Activated naive CD4-positive, alpha-beta T cell treated with anti-CD3 and anti-CD28 coated beads, Interleukin-2, amount 10 ng/mL, durations not matched to agents 7 days and 5 days (primary cell): Measurements from ENCODE around the gene FNIP2.
A peak's percentile ranks its signal among the peaks of the same experiment; 100 is the strongest.
"Not testable (repeated sequence)": the region's sequence is repeated elsewhere in the genome, so short reads cannot be mapped to it uniquely, and the experiment has no call there.

Experiments
- CTCF ChIA-PET: fragments of 350-600 bp; sonication (Branson Sonifier 250); formaldehyde crosslinking; loops from one replicate; lab custom pipeline; 2021; ENCODE audit warnings: antibody characterized with exemption; lab: Charles Lee
- DNase-seq: peaks from one replicate; pipeline ENCODE4 v3.0.0-alpha.2; 2020
- H3K27ac Mint-ChIP-seq: one replicate; pipeline ENCODE4 v1.8.0; 2021; ENCODE audit warnings: mild to moderate bottlenecking, moderate library complexity, mixed read lengths
- H3K27me3 Mint-ChIP-seq: one replicate; pipeline ENCODE4 v1.8.0; 2021; ENCODE audit warnings: mild to moderate bottlenecking, mixed read lengths
- H3K36me3 Mint-ChIP-seq: one replicate; pipeline ENCODE4 v1.8.0; 2021; ENCODE audit warnings: mixed read lengths
- H3K4me1 Mint-ChIP-seq: one replicate; pipeline ENCODE4 v1.8.0; 2021; ENCODE audit warnings: mixed read lengths
- H3K4me3 Mint-ChIP-seq: one replicate; pipeline ENCODE4 v1.8.0; 2021; ENCODE audit warnings: mild to moderate bottlenecking, moderate library complexity, mixed read lengths
- H3K9me3 Mint-ChIP-seq: one replicate; pipeline ENCODE4 v1.8.0; 2021; ENCODE audit warnings: mixed read lengths

FNIP2 gene

GRCh38 chr4:158809208-158809607 is 40.4 kb downstream of the FNIP2 start:
- H3K27me3 Mint-ChIP-seq, CTCF ChIA-PET, H3K4me3 Mint-ChIP-seq, H3K36me3 Mint-ChIP-seq, H3K27ac Mint-ChIP-seq, H3K9me3 Mint-ChIP-seq, DNase-seq: not testable (repeated sequence)
- H3K4me1 Mint-ChIP-seq = peaks cover 44% of the 10 kb centered on the region

GRCh38 chr4:158809611-158810486 is 41.0 kb downstream of the FNIP2 start:
- CTCF ChIA-PET = interaction anchor here (1.6 kb wide), 1 partner anchor 12 kb away, joined by 4 read pairs; no protein-coding TSS in a partner anchor
- Mint-ChIP-seq H3K4me1 (peaks cover 44% of the 10 kb centered on the region), H3K36me3 (peaks cover 5% of the 10 kb centered on the region), H3K27me3 (no peaks in the 10 kb centered on the region), H3K9me3 (no peaks in the 10 kb centered on the region), H3K27ac (peak overlapping the region; percentile 42), H3K4me3 (peak overlapping the region; percentile 8)
- DNase-seq = peak; percentile 32

GRCh38 chr4:158810487-158811215 is 41.8 kb downstream of the FNIP2 start:
- Mint-ChIP-seq H3K36me3 (peaks cover 5% of the 10 kb centered on the region), H3K27me3 (no peaks in the 10 kb centered on the region), H3K9me3 (no peaks in the 10 kb centered on the region), H3K4me3 (peak overlapping the region; percentile 8), H3K27ac (peak overlapping the region; percentile 42), H3K4me1 (peaks cover 44% of the 10 kb centered on the region)
- no peak for DNase-seq
- CTCF ChIA-PET = interaction anchor here (1.6 kb wide), 1 partner anchor 13 kb away, joined by 4 read pairs; no protein-coding TSS in a partner anchor

- CTCF ChIA-PET = interaction anchor here (0.6 to 1.6 kb wide), 2 partner anchors 14 to 51 kb away, joined by 3 to 4 read pairs; no protein-coding TSS in a partner anchor
- Mint-ChIP-seq H3K27me3 (no peaks in the 10 kb centered on the region), H3K36me3 (peaks cover 5% of the 10 kb centered on the region), H3K4me1 (peaks cover 44% of the 10 kb centered on the region), H3K9me3 (no peaks in the 10 kb centered on the region), H3K4me3 (no peak overlapping the region), H3K27ac (no peak overlapping the region)
- no peak for DNase-seq
Measured at GRCh38 chr4:158811216-158811540, 42.4 kb downstream of the FNIP2 start.

GRCh38 chr4:158811704-158812103 is 42.9 kb downstream of the FNIP2 start:
- H3K27ac Mint-ChIP-seq = peak overlapping the region; percentile 2
- no peaks in the 10 kb centered on the region for H3K27me3 Mint-ChIP-seq
- H3K9me3 Mint-ChIP-seq = no peaks in the 10 kb centered on the region
- H3K4me3 Mint-ChIP-seq = no peak overlapping the region
- DNase-seq = no peak
- peaks cover 5% of the 10 kb centered on the region for H3K36me3 Mint-ChIP-seq
- peaks cover 44% of the 10 kb centered on the region for H3K4me1 Mint-ChIP-seq
- CTCF ChIA-PET = interaction anchor here (0.6 to 1.6 kb wide), 2 partner anchors 14 to 50 kb away, joined by 3 to 4 read pairs; no protein-coding TSS in a partner anchor

DNA sequence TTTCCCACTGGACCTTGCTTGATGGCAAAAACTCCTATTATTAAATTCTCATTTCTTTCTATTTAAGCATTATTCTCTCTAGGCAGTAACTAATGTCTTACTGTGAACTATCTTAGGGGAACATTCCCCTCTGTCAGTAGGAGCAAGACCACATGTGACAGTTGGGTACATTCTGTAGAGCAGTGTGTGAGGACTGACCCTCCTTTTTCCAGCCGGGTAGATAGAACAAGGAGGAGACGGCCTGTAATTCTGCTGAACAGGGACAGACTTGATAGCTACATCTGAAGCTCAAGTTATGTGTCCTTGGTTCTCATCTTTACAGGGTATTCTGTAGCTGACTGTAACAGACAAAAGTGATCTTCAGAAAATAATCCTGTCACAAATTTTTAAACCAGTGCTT is 43.3 kb downstream of the FNIP2 start:
- Mint-ChIP-seq H3K27me3 (no peaks in the 10 kb centered on the region), H3K9me3 (no peaks in the 10 kb centered on the region), H3K27ac (no peak overlapping the region), H3K4me3 (no peak overlapping the region), H3K36me3 (peaks cover 5% of the 10 kb centered on the region), H3K4me1 (peaks cover 47% of the 10 kb centered on the region)
- CTCF ChIA-PET = interaction anchor here (0.6 kb wide), 1 partner anchor 50 kb away, joined by 3 read pairs; no protein-coding TSS in a partner anchor
- no peak for DNase-seq

DNA sequence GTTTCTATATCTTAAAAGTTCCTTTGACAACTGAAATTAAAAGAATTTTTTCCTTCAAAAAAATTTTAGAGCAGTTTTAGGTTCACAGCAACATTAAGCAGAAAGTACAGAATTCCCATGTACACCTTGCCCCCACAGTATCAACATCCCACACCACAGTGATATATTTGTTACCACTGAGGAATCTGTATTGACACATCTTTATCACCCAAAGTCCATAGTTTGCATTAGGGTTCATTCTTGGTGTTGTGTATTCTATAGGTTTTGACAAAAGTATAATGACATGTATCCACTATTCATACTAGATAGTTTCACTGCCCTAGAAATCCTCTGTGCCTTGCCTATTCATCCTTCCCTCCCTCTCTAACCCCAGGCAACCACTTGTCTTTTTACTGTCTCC is 43.7 kb downstream of the FNIP2 start:
- peaks cover 49% of the 10 kb centered on the region for H3K4me1 Mint-ChIP-seq
- no peak overlapping the region for H3K4me3 Mint-ChIP-seq
- H3K27ac Mint-ChIP-seq = no peak overlapping the region
- DNase-seq = no peak
- CTCF ChIA-PET = no interaction called here
- H3K27me3 Mint-ChIP-seq = no peaks in the 10 kb centered on the region
- H3K9me3 Mint-ChIP-seq = no peaks in the 10 kb centered on the region
- H3K36me3 Mint-ChIP-seq = peaks cover 5% of the 10 kb centered on the region

- Mint-ChIP-seq H3K4me1 (peaks cover 53% of the 10 kb centered on the region), H3K27ac (no peak overlapping the region), H3K9me3 (no peaks in the 10 kb centered on the region), H3K27me3 (no peaks in the 10 kb centered on the region), H3K36me3 (peaks cover 5% of the 10 kb centered on the region), H3K4me3 (no peak overlapping the region)
- CTCF ChIA-PET = no interaction called here
- no peak for DNase-seq
Measured at GRCh38 chr4:158813113-158813512, 44.3 kb downstream of the FNIP2 start.

- DNase-seq = no peak
- Mint-ChIP-seq H3K27ac (no peak overlapping the region), H3K9me3 (no peaks in the 10 kb centered on the region), H3K4me1 (peaks cover 48% of the 10 kb centered on the region), H3K4me3 (no peak overlapping the region), H3K36me3 (peaks cover 2% of the 10 kb centered on the region), H3K27me3 (no peaks in the 10 kb centered on the region)
- CTCF ChIA-PET = interaction anchor here (1.0 kb wide), 1 partner anchor 9 kb away, joined by 3 read pairs; no protein-coding TSS in a partner anchor
Measured at GRCh38 chr4:158814207-158814606, 45.4 kb downstream of the FNIP2 start.

DNA sequence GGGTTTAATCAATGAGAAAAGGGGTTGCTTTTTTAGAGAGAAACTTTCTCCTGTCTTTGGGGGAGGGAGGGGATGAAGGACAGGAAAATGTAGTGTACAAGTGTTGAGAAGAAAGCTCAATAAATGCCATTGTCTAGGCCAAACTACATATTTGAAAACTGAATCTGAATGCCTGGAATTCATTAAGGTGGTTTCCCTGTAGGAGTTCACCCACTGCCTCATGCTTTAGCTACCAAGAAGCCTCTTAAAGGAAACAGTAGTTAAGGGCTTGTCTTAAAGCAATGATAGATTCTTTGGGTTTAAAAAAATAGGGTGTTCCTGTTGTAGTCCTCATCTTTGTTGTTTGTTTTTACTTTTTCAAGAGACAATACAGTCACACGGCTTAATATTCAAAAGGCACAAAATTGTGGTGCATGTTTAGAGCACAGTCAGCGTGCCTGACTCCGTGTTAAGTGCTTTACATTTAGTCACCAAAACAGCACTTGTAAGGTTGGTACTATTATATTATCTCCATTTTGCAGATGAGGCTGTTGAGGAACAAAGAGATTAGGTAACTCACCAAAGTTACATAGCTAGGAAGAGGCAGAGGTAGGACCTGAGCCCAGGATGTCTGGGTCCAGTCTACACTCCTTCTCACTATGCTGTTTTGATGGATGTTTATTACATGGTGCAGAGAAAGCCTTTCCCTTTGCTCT is 46.0 kb downstream of the FNIP2 start:
- no peak for DNase-seq
- Mint-ChIP-seq H3K9me3 (no peaks in the 10 kb centered on the region), H3K27ac (no peak overlapping the region), H3K27me3 (no peaks in the 10 kb centered on the region), H3K4me3 (no peak overlapping the region), H3K36me3 (peaks cover 2% of the 10 kb centered on the region), H3K4me1 (peaks cover 42% of the 10 kb centered on the region)
- CTCF ChIA-PET = interaction anchor here (1.0 kb wide), 1 partner anchor 9 kb away, joined by 3 read pairs; no protein-coding TSS in a partner anchor

GRCh38 chr4:158816955-158817354 is 48.1 kb downstream of the FNIP2 start:
- H3K9me3 Mint-ChIP-seq = no peaks in the 10 kb centered on the region
- H3K4me1 Mint-ChIP-seq = peaks cover 23% of the 10 kb centered on the region
- H3K27me3 Mint-ChIP-seq = no peaks in the 10 kb centered on the region
- no peak for DNase-seq
- no peak overlapping the region for H3K4me3 Mint-ChIP-seq
- no peaks in the 10 kb centered on the region for H3K36me3 Mint-ChIP-seq
- H3K27ac Mint-ChIP-seq = no peak overlapping the region
- CTCF ChIA-PET = no interaction called here

- no peak overlapping the region for H3K27ac Mint-ChIP-seq
- CTCF ChIA-PET = no interaction called here
- H3K27me3 Mint-ChIP-seq = no peaks in the 10 kb centered on the region
- no peak for DNase-seq
- no peaks in the 10 kb centered on the region for H3K36me3 Mint-ChIP-seq
- H3K9me3 Mint-ChIP-seq = no peaks in the 10 kb centered on the region
- H3K4me3 Mint-ChIP-seq = no peak overlapping the region
- H3K4me1 Mint-ChIP-seq = peaks cover 17% of the 10 kb centered on the region
Measured at GRCh38 chr4:158817562-158818296, 48.9 kb downstream of the FNIP2 start.

- Mint-ChIP-seq H3K36me3 (no peaks in the 10 kb centered on the region), H3K4me1 (peaks cover 15% of the 10 kb centered on the region), H3K27me3 (no peaks in the 10 kb centered on the region), H3K9me3 (no peaks in the 10 kb centered on the region), H3K27ac (no peak overlapping the region), H3K4me3 (no peak overlapping the region)
- CTCF ChIA-PET = no interaction called here
- DNase-seq = no peak
Measured at GRCh38 chr4:158818560-158819140, 49.8 kb downstream of the FNIP2 start.
